Calu3 (cell line): Measurements from ENCODE around the gene LPAR1. TPM values are rescaled to one million over a fixed set of nuclear protein-coding genes. Genes with fewer than 3 reads are reported as not detected.

Experiments
- BruUV-seq: library from RNA; stranded (reverse); fragments of 400-500 nt; replicated peaks from 2 replicates; lab custom pipeline; 2021; lab: Mats Ljungman, UMichigan
- CTCF ChIA-PET: fragments of 300-600 bp; sonication (Branson Sonifier 250); formaldehyde crosslinking; loops from one replicate; lab custom pipeline; 2022; ENCODE audit warnings: antibody characterized with exemption; lab: Charles Lee
- DNase-seq: peaks from one replicate; pipeline ENCODE4 v3.0.0; 2022
- H3K27ac Mint-ChIP-seq: one replicate; pipeline ENCODE4 v1.8.0; 2022; ENCODE audit warnings: mixed read lengths; ENCODE audit not compliant: unreplicated experiment
- H3K27me3 Mint-ChIP-seq: one replicate; pipeline ENCODE4 v1.8.0; 2022; ENCODE audit warnings: mixed read lengths; ENCODE audit not compliant: unreplicated experiment
- H3K36me3 Mint-ChIP-seq: one replicate; pipeline ENCODE4 v1.8.0; 2022; ENCODE audit warnings: mild to moderate bottlenecking, moderate library complexity, mixed read lengths; ENCODE audit not compliant: insufficient read depth, unreplicated experiment
- H3K4me1 Mint-ChIP-seq: one replicate; pipeline ENCODE4 v1.8.0; 2022; ENCODE audit warnings: mild to moderate bottlenecking, low read depth, mixed read lengths; ENCODE audit not compliant: unreplicated experiment
- H3K4me3 Mint-ChIP-seq: one replicate; pipeline ENCODE4 v1.8.0; 2022; ENCODE audit warnings: mild to moderate bottlenecking, low read depth, moderate library complexity, mixed read lengths; ENCODE audit not compliant: unreplicated experiment
- H3K9me3 Mint-ChIP-seq: one replicate; pipeline ENCODE4 v1.8.0; 2022; ENCODE audit warnings: low read depth, mixed read lengths; ENCODE audit not compliant: unreplicated experiment
- CTCF ChIP-seq: fragments of 200-600 bp; IDR thresholded peaks from one replicate; pipeline ENCODE4 v1.8.0; 2022; ENCODE audit warnings: antibody characterized with exemption; ENCODE audit not compliant: unreplicated experiment
- intact Hi-C: fragments of 100-400 bp; cut with micrococcal nuclease; formaldehyde crosslinking; loops from one replicate; pipeline ENCODE4 v1.10.0; 2022; ENCODE audit not compliant: unreplicated experiment
- total RNA-seq: library from RNA; stranded (reverse); gene quantifications from 2 replicates; pipeline ENCODE4 v1.2.3, GENCODE V29; 2022

LPAR1 gene
- total RNA-seq, 1 experiment from 2014 or later, result 6.3 TPM

GRCh38 chr9:111020594-111020993 lies 17.7 kb downstream of the LPAR1 start:
- H3K36me3 Mint-ChIP-seq, result no peaks in the 10 kb centered on the region
- H3K9me3 Mint-ChIP-seq, result no peaks in the 10 kb centered on the region
- DNase-seq, result no peak

GRCh38 chr9:111016426-111017045 lies 21.7 kb downstream of the LPAR1 start:
- DNase-seq, result no peak
- Mint-ChIP-seq H3K4me1 (peaks cover 16% of the 10 kb centered on the region), H3K9me3 (no peaks in the 10 kb centered on the region), H3K4me3 (no peak overlapping the region), H3K27me3 (no peaks in the 10 kb centered on the region), H3K27ac (no peak overlapping the region), H3K36me3 (no peaks in the 10 kb centered on the region)
- intact Hi-C loops, result no loop called here
- TF ChIP-seq CTCF, result no peak
- no TSS peak for BruUV-seq
- CTCF ChIA-PET, result no interaction called here

More at GRCh38 chr9:111020594-111020993, 17.7 kb downstream of the LPAR1 start:
- no TSS peak for BruUV-seq
- no peak overlapping the region for H3K27ac Mint-ChIP-seq
- peaks cover 22% of the 10 kb centered on the region for H3K4me1 Mint-ChIP-seq
- no peaks in the 10 kb centered on the region for H3K27me3 Mint-ChIP-seq
- H3K4me3 Mint-ChIP-seq, result no peak overlapping the region
- CTCF ChIA-PET, result interaction anchor here (1.1 to 1.5 kb wide), 2 partner anchors 16 to 317 kb away, joined by 4 to 8 read pairs; no protein-coding TSS in a partner anchor
- TF ChIP-seq CTCF, result no peak
- intact Hi-C loops, result no loop called here

GRCh38 chr9:111016016-111016415 lies 22.3 kb downstream of the LPAR1 start:
- DNase-seq, result no peak
- intact Hi-C loops, result no loop called here
- no peak for TF ChIP-seq CTCF
- BruUV-seq, result no TSS peak
- CTCF ChIA-PET, result no interaction called here
- Mint-ChIP-seq H3K36me3 (no peaks in the 10 kb centered on the region), H3K4me3 (no peak overlapping the region), H3K4me1 (peaks cover 18% of the 10 kb centered on the region), H3K27ac (no peak overlapping the region), H3K27me3 (no peaks in the 10 kb centered on the region), H3K9me3 (no peaks in the 10 kb centered on the region)

GRCh38 chr9:111013707-111014106 lies 24.6 kb downstream of the LPAR1 start:
- intact Hi-C loops, result no loop called here
- H3K27ac Mint-ChIP-seq, result no peak overlapping the region
- TF ChIP-seq CTCF, result no peak
- H3K36me3 Mint-ChIP-seq, result no peaks in the 10 kb centered on the region
- DNase-seq, result no peak
- no peaks in the 10 kb centered on the region for H3K27me3 Mint-ChIP-seq
- CTCF ChIA-PET, result interaction anchor here (1.1 kb wide), 1 partner anchor 22 kb away, joined by 6 read pairs; no protein-coding TSS in a partner anchor
- no peaks in the 10 kb centered on the region for H3K9me3 Mint-ChIP-seq
- no TSS peak for BruUV-seq
- H3K4me1 Mint-ChIP-seq, result peaks cover 15% of the 10 kb centered on the region
- H3K4me3 Mint-ChIP-seq, result no peak overlapping the region
